HG02763 (cell line): ENCODE results near the gene KCNG3.

ENCODE experiments used
- ATAC-seq: cut with Tn5 transposase; IDR thresholded peaks from one replicate; pipeline ENCODE4 v1.9.1; 2021; ENCODE audit warnings: mild to moderate bottlenecking, moderate library complexity; ENCODE audit not compliant: unreplicated experiment

Gene KCNG3, protein sequence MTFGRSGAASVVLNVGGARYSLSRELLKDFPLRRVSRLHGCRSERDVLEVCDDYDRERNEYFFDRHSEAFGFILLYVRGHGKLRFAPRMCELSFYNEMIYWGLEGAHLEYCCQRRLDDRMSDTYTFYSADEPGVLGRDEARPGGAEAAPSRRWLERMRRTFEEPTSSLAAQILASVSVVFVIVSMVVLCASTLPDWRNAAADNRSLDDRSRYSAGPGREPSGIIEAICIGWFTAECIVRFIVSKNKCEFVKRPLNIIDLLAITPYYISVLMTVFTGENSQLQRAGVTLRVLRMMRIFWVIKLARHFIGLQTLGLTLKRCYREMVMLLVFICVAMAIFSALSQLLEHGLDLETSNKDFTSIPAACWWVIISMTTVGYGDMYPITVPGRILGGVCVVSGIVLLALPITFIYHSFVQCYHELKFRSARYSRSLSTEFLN

DNA sequence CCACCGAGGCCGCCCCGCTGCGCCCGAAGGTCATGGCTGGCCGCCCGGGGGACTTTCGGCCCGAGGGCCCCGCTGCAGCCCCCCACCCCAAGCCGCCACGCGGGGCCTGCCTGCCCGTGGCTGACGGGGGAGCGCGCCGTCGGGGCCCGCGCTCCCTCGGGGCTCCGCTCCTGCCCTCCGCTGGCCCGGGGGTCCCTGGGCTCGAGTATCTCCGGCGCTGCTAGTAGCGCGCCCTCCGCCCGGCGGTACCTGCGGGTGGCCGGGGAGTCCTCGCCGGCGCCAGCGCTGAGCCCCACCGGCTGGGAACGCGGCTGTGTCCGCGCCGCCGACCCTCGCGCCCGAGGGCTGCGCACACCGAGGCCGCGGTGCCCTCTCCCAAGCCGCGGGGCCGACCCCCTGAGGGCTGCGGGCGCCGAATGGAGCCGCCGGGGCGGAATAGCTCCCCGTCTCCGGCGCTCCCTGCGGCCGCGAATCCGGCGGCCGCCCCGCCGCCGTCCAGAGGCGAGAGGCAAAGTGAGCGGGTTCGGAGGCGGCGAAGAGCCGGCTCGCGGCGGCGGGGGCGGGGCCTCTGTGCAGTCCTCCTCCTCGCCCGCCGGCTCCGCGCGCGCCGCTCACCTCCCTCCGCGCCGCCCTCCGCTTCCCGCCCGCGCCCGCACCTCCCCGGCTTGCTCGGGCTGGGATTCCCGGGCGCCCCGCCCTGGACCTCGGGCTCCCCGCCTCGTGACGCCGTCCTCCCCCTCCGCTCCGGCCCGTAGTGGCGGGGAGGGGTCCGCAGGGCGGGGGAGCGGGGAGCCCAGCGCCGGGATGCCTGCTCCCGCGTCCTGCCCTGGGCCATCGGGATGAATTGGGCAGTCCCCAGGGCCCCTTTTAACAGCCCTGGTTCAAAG, at the start of gene KCNG3:
Gene KCNG3, minus strand, starts transcription at position 515 of the 887 bp plus-strand sequence. Its CDS starts 481 bp downstream, at position 34.
- ATAC-seq, result no peak

DNA sequence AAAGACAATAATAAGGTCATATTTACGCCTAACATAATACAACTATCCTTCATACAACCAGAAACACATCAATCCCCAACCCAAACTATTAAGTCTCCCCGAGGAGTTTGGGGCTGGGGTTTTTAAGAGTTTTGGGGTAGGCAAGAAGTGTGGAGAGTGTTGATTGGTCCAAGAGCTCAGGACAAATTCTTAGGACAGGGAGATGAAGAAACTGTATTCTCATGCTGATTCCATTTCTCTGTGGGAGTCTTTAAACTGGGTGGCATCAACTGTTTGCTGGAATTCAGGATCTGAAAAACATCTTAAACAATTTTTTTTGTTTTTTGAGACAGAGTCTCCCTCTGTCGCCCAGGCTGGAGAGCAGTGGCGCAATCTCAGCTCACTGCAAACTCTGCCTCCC, 49.1 kb upstream of the KCNG3 start:
- no peak for ATAC-seq

DNA sequence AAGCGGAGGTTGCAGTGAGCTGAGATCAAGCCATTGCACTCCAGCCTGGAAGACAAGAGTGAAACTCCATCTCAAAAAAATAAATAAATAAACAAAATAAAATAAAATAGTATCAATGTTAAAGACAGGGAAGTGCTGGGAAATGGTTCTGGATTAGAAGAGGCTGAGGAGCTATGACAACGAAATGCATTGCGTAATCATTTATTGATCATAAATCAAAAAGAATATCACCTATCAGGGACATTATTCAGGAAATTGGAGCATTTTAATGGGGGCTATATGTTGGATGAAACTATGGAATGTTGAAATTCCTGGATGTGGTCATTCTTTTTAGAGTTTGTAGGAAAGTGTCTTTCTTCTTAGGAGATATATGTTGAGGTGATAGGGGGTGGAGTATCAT, 43.7 kb upstream of the KCNG3 start:
- ATAC-seq, result no peak

DNA sequence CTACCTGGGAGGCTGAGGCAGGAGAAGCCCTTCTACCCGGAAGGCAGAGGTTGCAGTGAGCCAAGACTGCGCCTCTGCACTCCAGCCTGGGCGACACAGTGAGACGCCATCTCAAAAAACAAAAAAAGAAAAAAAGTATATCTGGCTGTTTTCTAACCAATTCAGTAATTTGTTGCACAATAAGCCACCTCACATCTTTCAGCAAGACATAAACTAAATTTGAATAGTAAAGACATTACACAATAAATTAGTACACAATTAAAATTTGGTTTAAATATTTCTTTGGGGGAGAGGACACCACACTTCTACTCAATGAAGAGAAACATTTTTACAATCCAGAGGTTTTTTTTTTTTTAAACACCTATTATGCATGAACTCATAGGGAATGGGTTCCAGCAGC, 38.6 kb upstream of the KCNG3 start:
- ATAC-seq, result no peak

DNA sequence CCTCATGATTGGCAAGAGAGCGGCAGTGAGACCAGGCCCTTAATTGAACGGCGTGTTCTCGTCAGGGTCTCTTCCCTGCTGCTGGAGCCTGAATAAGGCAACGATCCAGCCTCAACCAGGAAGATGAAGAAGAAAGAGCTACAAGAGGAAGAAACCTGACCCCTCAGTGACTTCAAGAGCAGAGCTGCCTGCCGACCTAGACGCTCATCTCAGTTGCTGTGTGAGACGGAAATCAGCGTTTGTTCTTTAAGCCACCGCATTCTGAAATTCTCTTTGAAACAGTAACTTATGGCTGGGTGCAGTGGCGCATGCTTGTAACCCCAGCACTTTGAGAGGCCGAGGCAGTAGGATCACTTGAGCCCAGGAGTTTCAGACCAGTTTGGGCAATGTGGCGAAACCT, 29.6 kb upstream of the KCNG3 start:
- no peak for ATAC-seq

DNA sequence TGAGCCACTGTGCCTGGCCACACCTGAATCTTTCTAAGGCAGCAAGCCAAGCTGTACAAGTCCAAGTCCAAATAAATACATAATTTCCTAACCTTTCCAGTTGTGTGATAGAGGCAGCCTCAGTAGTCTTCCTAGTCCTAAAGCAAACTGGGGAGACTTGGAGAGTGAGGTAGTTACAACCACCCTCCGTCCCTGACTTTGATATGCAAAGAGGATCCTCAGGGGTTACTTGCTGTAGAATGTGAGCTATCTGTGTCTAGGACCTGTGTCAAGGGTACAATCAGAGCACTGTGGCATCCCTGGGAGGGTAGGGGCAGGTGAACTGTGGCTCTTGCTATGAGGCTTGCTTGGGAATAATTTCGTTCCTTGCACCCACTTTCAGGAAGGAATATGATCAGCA, 28.3 kb upstream of the KCNG3 start:
- ATAC-seq, result no peak

DNA sequence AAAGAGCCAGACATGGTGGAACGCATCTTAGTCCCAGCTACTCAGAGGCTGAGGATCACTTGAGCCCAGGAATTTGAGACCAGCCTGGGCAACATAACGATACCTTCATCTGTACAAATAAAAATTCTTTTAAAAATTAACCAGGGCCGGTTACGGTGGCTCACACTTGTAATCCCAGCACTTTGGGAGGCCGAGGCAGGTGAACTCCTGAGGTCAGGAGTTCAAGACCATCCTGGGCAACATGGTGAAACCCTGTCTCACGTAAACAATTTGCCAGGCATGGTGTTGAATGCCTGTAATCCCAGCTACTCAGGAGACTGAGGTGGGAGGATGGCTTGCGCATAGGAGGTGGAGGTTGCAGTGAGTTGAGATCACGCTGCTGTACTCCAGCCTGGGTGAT, 25.8 kb upstream of the KCNG3 start:
- ATAC-seq, result no peak

DNA sequence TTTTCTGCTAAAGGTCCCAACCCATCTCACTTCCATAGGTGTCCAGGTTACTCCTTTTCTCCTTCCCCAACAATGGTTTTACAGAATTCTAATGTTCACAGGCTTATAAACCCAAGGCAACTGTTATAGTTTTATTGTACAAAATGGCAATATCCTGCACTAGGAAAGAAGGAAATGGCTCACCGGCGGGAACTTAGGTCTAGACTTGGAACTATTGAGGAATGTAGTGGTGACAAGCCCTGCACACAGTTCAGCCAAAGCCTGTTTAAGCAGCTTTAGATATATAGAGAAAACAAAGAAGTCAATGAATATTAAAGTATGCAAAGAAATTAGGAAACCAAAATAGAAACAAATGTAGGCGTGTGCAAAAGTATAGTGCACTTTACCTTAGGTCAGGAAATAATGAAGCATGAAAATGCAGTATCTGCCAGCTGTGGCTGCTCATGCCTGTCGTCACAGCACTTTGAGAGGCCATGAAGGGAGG, 22.7 kb upstream of the KCNG3 start:
- no peak for ATAC-seq

DNA sequence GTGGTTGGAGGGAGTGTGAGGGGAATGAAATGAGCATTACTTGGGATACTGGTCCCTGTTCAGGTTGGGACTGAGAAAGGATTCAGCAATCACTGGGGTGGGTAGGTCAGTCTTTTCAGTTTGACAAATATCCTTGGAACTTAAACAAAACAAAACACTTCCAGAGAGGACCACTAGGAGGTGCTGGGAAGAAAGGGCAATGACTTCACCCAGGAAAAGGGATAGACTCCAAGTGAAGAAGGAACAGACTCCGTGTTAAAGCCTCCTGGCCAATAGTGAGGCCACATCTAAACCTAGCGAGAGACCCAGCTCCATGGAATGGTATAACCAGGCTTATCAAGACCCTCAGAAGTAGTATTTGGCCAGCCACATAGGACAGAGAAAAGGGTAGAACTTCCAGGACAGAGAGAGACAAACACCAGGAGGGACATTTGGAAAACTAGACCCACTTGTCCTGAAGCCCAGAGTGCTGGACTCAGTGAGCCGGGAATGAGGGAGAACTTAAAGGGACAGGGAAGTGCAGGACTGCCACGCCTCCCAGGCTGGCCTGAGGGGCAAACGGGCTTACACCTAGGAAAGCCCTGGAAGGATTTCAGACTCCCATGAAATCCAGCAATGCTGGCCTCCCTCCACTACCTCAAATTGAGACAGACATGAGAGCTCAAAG, 19.6 kb upstream of the KCNG3 start:
- ATAC-seq, result no peak

DNA sequence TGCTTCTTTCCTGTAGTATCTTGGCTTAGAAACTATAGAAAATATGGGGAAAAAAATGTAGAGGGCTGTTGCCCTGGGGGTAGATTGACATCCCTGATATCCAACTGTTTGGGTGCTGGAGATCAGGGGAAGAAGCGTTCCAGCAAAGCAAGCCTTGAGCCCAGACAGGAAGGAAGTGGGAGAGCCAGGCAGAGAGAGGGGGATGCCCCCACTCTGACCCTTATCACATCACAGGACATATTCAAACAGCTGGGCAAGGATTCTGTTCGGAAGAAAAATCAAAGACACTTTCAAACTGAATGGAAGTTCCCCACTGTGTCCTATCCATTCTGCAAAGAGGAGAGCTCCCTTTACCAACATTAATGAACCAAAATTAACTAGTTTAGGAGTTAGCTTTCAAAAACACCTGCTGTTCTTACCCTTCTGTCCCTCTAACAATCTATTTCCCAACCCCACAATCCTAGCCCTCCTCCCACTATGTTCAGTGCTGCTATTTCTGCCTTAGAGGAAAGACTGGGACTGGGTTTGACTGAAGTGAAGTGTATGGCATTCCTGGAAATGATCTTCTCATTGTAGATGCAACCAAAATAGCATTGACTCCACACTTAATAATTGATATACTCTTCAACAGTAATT, 16.9 kb upstream of the KCNG3 start:
- no peak for ATAC-seq

DNA sequence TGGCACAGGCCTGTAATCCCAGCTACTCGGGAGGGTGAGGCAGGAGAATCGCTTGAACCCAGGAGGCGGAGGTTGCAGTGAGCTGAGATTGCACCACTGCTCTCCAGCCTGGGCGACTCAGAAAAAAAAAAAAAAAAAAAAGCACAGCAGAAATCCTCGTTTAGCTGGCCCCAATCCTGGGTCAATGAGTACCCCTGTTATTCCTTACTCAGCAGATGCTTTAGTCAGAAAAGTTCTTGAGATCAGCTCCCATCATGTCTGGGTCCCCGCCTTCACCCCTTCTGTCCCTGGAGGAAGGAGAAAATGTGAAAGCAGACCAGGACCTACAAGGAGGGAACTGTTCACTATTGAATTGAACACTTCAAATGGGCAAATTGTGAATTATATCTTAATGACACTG, 16.4 kb upstream of the KCNG3 start:
- ATAC-seq, result no peak

DNA sequence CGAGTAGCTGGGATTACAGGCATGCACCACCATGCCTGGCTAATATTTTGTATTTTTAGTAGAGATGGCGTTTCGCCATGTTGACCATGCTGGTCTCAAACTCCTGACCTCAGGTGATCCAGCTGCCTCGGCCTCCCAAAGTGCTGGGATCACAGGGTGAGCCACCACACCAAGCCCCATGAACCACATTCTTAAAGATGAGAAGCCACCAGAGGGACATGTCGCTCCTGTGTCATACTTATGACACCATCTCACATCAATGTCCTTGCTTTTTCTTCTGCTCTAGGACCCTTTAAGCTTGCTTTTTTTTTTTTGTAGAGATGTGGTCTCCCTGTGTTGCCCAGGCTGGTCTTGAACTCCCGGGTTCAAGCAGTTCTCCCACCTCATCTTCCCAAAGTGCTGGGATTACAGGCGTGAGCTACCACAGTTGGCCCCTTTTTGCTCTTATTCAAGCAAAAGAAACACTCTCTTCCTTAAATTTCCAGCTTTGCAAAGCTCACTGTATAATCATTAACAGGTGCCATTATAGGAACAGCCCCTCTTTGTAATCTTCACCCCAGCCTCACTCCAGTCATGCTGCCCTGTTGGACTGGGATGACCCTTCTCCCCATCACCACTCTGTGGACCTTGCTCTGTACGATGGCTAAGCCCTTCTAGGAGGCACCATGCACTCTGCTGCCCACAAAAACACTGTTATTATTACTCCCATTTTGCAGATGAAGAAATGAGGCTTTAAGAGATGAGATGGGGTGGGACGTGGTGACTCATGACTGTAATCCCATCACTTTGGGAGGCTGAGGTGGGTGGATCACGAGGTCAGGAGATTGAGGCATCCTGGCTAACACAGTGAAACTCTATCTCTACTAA, 10.8 kb upstream of the KCNG3 start:
- ATAC-seq, result no peak

DNA sequence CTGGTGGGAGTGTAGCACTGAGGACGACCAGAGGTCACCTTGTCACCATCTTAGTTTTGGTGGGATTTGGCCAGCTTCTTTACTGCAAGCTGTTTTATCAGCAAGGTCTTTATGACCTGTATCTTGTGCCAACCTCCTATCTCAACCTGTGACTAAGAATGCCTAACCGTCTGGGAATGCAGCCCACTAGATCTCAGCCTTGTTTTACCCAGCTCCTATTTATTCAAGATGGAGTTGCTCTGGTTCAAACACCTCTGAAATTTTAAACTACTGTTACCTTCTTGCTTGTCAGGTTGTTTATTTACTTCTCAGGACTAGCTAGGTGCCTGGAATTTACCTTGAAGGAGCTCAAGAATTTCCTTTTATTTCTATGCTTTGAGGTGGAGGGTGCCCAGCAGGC, 9.5 kb upstream of the KCNG3 start:
- ATAC-seq, result no peak

DNA sequence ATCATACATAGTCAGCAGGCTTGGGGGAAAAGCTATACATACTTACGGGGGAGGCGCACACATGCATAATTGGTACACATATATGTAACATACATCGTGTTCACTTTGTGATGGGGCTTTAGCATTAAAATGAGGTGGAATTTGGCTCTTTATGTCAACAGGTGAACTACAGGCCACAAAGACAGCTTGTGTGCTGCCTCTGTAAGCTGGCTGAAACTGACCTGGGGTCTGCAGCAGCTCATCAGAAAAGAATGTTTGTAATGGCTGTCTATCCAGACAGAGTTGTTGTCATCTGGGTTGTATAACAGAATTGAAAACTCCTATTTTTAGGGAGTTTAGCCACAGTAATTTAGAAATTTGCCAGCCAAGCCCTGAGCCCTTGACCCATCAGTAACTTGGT, 4.7 kb upstream of the KCNG3 start:
- no peak for ATAC-seq

DNA sequence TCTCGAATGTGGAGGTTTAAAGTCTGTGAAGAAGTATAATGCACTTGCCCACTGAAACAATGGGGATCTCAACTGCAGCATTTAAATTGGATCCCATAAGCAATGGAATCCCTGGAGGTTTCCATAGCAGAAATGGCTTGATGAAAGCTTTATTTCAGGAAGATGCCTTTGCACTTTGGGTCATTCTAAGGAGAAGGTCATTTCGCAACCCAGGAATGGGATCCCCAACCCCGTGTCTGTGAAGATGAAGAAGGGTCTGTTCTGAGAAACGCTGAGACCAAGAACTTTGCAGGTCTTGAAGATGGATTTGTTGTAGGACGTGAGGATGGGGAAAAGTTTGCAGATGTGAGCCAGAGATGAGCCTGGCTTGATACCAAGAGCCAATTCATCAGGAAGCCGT, 1.8 kb upstream of the KCNG3 start:
- ATAC-seq, result no peak

DNA sequence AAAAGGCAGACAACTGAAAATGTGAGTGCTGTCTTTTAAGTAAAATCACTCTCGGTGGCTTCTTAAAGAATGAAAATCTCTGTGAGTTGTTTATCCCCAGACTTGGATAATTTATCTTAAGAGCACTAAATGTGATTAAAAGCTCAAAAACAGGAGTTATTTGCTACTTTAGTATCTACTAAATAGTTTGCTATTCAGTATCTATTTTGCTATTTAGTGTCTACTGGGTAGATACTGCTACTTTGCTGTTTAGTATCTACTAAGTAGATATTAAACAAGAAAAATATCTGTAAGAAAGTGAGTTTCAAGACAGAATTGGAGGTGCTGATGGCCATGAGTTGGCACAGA, 1.4 kb upstream of the KCNG3 start:
- no peak for ATAC-seq

DNA sequence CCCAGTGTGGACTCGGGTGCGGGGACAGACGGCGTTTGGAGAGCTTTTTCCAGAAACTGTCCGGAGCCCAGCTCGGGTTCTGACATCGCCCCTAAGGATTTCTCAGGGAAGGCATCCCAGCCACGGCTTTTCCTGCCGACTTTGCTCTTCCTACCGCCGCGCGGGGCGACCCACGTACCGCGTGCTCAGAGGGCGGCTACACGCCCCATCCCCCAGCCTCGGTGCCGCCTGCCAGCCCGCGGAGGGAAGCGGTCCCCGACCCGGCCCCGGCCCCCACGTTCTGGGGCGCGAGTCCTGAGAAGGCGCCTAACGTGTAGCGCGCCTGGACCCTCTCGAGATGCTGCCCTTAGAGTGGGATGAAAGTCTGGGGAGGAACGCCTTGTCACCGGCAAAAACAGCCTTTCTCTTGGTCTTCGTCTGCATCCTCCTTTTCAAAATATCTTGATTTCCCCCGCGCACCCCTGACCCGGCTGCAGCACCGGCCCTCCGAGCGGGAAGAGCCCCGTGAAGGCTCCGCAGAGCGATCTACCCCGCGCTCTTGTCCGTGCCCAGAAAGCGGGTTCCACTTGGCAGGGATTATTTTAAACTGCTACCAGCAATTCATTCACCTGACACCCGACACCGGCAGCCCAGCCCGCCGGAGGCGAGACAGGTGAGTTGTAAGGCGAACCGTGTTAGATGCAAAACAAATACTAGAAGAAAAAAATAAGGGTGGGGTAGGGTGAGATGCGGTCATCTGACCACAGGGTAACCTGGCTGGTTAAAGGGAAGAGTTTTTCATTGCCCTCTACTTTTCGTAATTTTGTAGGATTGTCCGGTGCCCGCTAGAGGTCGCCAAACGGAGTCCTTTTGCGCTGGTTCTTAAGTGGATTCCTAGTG, 812 bp upstream of the KCNG3 start:
- peak; percentile 64 for ATAC-seq

DNA sequence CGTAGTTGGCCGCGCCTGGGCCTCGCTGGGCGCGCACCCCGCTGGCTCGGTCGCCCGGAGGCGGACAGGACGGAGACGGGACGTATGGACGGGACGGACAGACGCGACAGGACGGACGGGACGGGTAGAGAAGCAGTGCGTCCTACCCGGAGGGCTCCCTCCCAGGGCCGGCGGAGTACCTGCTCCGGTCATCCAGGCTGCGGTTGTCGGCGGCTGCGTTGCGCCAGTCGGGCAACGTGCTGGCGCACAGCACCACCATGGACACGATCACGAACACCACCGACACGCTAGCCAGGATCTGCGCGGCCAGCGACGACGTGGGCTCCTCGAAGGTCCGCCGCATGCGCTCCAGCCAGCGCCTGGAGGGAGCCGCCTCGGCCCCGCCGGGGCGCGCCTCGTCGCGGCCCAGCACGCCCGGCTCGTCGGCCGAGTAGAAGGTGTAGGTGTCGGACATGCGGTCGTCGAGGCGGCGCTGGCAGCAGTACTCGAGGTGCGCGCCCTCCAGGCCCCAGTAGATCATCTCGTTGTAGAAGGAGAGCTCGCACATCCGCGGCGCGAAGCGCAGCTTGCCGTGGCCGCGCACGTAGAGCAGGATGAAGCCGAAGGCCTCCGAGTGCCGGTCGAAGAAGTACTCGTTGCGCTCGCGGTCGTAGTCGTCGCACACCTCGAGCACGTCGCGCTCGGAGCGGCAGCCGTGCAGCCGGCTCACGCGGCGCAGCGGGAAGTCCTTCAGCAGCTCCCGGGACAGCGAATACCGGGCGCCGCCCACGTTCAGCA, 903 bp downstream of the KCNG3 start:
- ATAC-seq, result no peak
